Activated CD4-positive, alpha-beta T cell treated with anti-CD3 and anti-CD28 coated beads, Interleukin-2, amount 10 ng/mL, durations not matched to agents 24 days and 14 days (primary cell): ENCODE measurements around the gene SNX15. TPM values are rescaled to one million over a fixed set of nuclear protein-coding genes. Genes with fewer than 3 reads are reported as not detected.

Experiments
- DNase-seq: peaks from one replicate; pipeline ENCODE4 v3.0.0; 2022
- H3K27ac Mint-ChIP-seq: one replicate; pipeline ENCODE4 v1.8.0; 2022; ENCODE audit warnings: mild to moderate bottlenecking, mixed read lengths
- H3K27me3 Mint-ChIP-seq: one replicate; pipeline ENCODE4 v1.8.0; 2022; ENCODE audit warnings: mixed read lengths
- H3K36me3 Mint-ChIP-seq: one replicate; pipeline ENCODE4 v1.8.0; 2022; ENCODE audit warnings: low read depth, mild to moderate bottlenecking, mixed read lengths
- H3K4me1 Mint-ChIP-seq: one replicate; pipeline ENCODE4 v1.8.0; 2021; ENCODE audit warnings: mixed read lengths
- H3K4me3 Mint-ChIP-seq: one replicate; pipeline ENCODE4 v1.8.0; 2022; ENCODE audit warnings: mild to moderate bottlenecking, moderate library complexity, mixed read lengths
- H3K9me3 Mint-ChIP-seq: one replicate; pipeline ENCODE4 v1.8.0; 2021; ENCODE audit warnings: mixed read lengths
- intact Hi-C: fragments of 100-400 bp; cut with micrococcal nuclease; formaldehyde crosslinking; loops from one replicate; pipeline ENCODE4 v1.15.1; 2023
- total RNA-seq: library from RNA; stranded (reverse); gene quantifications from 2 replicates; pipeline ENCODE4 v1.2.3, GENCODE V29; 2022

Gene SNX15
- total RNA-seq, 1 donor from 2014 or later: 17.9 TPM

DNA sequence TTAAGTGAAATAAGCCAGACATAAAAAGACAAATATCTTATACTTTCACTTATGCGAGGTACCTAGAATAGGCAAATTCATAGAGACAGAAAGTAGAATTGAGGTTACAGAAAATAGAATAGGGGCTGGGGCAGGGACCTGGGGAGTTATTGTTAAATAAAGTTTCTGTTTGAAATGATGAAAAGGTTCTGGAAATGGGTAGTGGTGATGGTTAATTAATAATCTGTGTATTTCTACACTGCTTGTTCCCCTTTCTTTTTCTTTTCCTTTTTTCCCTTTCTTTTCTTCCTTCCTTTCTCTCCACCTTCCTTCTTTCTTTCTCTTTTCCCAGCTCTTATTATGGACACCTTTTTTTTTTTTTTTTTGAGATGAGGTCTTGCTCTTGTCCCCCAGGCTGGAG, 28.3 kb downstream of the SNX15 start:
- Mint-ChIP-seq H3K27ac (no peak overlapping the region), H3K27me3 (peaks cover 7% of the 10 kb centered on the region), H3K4me1 (peaks cover 16% of the 10 kb centered on the region), H3K36me3 (no peaks in the 10 kb centered on the region), H3K9me3 (no peaks in the 10 kb centered on the region), H3K4me3 (no peak overlapping the region)
- DNase-seq: no peak
- intact Hi-C loops: no loop called here

DNA sequence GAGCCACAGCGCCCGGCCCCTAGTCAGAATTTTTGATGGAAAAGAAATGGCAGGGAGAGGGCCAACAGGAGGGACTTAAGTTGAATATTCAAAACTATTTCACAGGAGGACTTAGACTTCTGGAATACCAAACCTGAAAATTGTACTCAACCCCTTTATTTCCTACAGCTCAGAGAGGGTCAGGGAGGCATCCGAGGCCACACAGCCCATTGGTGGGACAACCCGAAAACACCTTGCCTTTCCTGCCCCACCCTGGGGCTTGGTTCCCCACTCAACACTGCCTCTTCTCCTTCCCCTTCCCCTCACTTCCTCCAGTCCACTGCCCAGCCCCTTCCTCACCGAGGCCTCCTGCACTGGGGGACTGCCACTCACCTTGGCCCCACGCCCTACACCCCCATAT, 29.8 kb downstream of the SNX15 start:
- intact Hi-C loops: no loop called here
- Mint-ChIP-seq H3K27me3 (peaks cover 7% of the 10 kb centered on the region), H3K36me3 (no peaks in the 10 kb centered on the region), H3K4me3 (no peak overlapping the region), H3K9me3 (no peaks in the 10 kb centered on the region), H3K27ac (no peak overlapping the region), H3K4me1 (peaks cover 21% of the 10 kb centered on the region)
- DNase-seq: no peak

DNA sequence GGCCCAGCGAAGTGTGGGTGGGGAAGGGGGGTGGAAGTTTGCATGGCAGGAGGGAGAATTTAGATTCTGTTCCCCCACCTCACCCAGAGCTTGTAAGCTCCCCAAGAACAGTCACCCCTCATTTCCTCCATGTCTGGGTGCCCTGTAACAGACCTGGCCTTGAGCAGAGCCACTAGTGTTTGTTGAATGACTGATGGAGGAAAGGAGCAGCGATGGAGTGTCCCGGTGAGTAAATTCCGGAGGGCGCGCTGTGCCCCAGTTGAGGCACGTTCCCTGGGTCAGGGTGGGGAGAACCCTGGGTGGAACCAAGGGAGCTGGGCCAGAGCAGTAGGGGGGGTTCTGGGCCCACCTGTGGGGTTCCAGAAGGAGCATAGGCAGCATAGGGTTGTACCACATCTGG, 30.3 kb downstream of the SNX15 start:
- DNase-seq: no peak
- peaks cover 7% of the 10 kb centered on the region for H3K27me3 Mint-ChIP-seq
- no peak overlapping the region for H3K4me3 Mint-ChIP-seq
- no peak overlapping the region for H3K27ac Mint-ChIP-seq
- H3K4me1 Mint-ChIP-seq: peaks cover 21% of the 10 kb centered on the region
- H3K36me3 Mint-ChIP-seq: no peaks in the 10 kb centered on the region
- no peaks in the 10 kb centered on the region for H3K9me3 Mint-ChIP-seq
- intact Hi-C loops: no loop called here

DNA sequence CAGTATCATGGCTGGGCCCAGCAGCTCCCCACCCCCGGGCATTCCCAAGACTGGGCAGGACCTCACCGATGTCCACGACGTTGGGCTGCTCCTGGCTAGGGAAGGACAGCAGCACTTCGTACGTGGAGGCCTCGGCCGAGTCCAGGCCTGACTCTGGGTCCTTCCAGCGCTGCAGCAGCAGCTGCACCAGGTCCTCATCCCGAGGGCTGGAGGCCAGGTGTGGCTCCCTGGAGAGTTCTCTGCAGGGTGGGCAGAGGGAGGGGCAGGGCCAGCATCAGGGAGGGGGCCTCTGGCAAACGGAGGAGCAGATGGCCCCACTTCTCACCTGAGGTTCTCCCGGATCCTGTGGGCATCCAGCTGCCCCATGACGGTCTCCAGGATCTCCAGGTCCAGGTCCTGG, 30.8 kb downstream of the SNX15 start:
- no peak for DNase-seq
- H3K36me3 Mint-ChIP-seq: no peaks in the 10 kb centered on the region
- H3K27ac Mint-ChIP-seq: no peak overlapping the region
- H3K4me1 Mint-ChIP-seq: peaks cover 21% of the 10 kb centered on the region
- H3K27me3 Mint-ChIP-seq: peaks cover 7% of the 10 kb centered on the region
- intact Hi-C loops: no loop called here
- no peak overlapping the region for H3K4me3 Mint-ChIP-seq
- no peaks in the 10 kb centered on the region for H3K9me3 Mint-ChIP-seq

DNA sequence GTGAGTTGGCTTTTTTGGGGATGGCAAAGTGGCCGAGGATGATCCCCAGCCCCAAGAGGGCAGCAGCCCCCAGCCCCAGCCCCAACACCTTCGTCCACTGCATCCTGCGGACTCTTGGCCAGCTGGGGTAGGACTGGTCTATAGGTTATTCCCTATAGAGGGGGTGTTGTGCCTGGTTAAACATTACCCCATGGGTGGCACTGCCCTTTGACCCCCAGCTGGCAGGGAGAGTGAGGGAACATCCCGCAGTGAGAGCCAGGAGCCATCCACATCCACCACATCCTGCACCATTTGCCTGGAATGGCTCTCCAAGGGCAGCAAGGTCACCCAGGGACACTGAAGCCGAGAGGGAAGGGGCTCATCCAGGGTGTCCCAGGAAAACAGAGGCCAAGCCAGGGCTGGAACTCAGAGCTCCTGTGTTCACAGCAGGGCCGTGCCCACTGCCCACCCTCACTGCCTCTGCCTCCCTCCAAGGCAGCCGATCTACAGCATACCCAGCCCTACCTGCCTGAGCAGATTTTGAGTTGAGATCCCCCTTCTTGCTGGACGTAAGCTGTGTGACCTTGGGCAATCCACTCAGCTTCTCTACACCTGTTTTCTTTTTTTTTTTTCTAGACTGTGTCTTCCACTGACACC, 31.3 kb downstream of the SNX15 start, which contains the start of gene NAALADL1:
TSS of gene NAALADL1 (minus strand) at position 135 of the 636 bp plus-strand sequence. CDS start at position 103, 32 bp downstream.
- no peak within 1 kb of the TSS for H3K27ac Mint-ChIP-seq
- DNase-seq: no peak
- peaks cover 7% of the 10 kb centered on the region for H3K27me3 Mint-ChIP-seq
- H3K9me3 Mint-ChIP-seq: no peaks in the 10 kb centered on the region
- no peak within 1 kb of the TSS for H3K4me3 Mint-ChIP-seq
- intact Hi-C loops: no loop called here
- no peaks in the 10 kb centered on the region for H3K36me3 Mint-ChIP-seq
- H3K4me1 Mint-ChIP-seq: peaks cover 21% of the 10 kb centered on the region

DNA sequence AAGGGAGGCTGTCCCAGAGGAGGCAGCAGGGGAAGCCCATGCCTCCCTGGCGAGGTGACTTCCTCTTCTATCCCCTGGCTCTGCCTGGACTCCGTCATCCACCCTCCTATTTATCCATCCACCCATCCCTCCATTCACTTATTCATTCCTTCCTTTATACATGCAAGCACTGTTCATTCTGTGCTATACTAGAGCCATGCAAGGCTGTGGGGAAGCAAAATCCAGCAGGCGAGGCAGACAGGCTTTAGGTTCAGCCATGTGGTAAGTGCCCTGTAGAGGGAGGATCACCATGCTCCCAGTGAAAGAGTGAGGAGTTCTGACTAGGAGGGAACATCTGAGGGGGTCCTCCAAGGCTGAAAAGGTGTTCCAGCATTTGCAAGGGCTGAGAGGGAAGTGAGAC, 32.3 kb downstream of the SNX15 start:
- Mint-ChIP-seq H3K36me3 (no peaks in the 10 kb centered on the region), H3K27me3 (no peaks in the 10 kb centered on the region), H3K27ac (peak overlapping the region; percentile 29), H3K4me3 (no peak overlapping the region), H3K9me3 (no peaks in the 10 kb centered on the region), H3K4me1 (peaks cover 13% of the 10 kb centered on the region)
- intact Hi-C loops: no loop called here
- no peak for DNase-seq

DNA sequence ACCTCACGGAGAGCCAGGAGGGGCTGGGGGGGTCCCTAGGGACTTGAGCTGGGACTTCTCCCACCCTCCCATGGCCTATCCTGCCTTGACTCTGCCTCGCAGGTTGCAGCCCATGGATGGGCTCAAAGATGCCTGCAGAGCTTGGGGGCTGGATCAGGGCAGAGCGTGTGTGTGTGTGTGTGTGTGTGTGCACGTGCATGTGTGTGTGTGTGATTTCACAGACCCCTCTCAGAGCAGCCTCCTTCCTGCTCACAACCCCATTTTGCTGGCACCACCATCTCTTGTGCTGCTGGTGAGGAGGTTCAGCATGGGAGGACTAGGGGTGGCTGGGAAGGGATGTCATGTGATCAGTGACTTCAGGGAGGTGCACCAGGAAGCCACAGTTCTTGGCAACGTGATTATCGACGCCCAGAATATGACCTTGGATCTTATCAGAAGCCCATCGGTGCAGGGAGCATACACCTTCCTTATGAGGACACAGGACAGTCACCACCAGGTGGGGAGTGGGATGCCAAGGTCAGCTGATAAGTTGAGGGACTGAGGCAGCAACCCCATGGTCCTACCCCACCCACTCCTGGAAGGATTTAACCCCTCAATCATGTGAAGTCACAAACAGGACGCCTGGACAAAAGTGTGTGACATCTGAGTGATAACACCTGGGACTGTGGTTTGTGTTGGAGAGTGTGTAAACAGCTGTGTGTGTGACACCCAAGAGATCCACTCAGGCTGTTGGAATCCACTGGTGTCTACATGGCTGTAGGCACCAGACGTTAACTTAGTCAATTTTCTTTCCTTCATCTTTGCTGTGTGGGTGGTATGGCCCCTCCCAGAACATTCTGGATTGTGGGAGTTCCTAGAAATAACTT, 33.0 kb downstream of the SNX15 start:
- no peaks in the 10 kb centered on the region for H3K27me3 Mint-ChIP-seq
- DNase-seq: no peak
- H3K27ac Mint-ChIP-seq: no peak overlapping the region
- no peaks in the 10 kb centered on the region for H3K9me3 Mint-ChIP-seq
- intact Hi-C loops: no loop called here
- H3K4me1 Mint-ChIP-seq: peaks cover 11% of the 10 kb centered on the region
- no peak overlapping the region for H3K4me3 Mint-ChIP-seq
- H3K36me3 Mint-ChIP-seq: no peaks in the 10 kb centered on the region

DNA sequence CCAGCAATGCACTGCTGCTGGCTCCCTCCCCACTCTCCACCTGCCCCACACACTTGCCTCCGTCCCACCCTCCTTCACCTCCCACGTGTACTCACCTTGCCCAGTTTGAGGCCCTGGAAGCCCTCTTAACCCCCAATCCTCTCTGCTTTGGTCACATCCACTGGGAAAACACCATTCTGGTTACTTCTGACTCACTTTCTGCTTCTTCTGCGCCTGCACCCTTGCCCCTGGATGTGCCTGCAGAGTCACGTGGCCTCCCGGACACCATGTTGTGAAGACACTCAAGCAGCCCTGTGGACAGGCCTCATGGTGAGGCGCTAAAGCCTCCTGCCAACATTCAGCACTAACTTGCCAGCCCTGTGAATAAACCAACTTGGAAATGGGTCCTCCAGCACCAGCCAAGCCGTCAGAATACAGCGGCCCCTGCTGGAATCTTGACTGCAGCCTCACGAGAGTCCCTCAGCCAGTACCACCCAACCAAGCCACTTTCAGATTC, 33.7 kb downstream of the SNX15 start:
- H3K4me1 Mint-ChIP-seq: peaks cover 11% of the 10 kb centered on the region
- no peak for DNase-seq
- no peak overlapping the region for H3K4me3 Mint-ChIP-seq
- H3K27me3 Mint-ChIP-seq: no peaks in the 10 kb centered on the region
- intact Hi-C loops: no loop called here
- no peaks in the 10 kb centered on the region for H3K9me3 Mint-ChIP-seq
- H3K27ac Mint-ChIP-seq: no peak overlapping the region
- H3K36me3 Mint-ChIP-seq: no peaks in the 10 kb centered on the region

DNA sequence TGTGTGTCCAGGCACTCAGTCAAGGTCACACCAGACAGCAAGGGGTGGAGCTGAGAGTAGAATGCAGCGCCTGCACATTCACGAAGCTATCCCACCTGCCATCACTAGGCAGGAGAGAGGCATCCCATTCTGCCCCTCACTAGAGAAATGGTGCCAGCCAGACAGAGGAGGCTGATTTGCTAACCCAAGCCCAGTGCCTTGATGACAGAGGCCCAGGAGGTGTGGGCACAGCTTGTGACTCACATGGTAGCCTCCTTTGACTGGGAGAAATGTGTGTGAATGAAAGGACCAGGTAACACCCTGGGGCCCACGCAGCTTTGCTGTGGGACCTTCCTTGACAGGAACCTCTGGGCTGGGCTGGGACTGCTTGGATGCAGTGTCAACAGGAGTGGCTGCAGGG, 36.3 kb downstream of the SNX15 start:
- no peak for DNase-seq
- Mint-ChIP-seq H3K27ac (no peak overlapping the region), H3K4me3 (no peak overlapping the region), H3K9me3 (no peaks in the 10 kb centered on the region), H3K4me1 (peaks cover 11% of the 10 kb centered on the region), H3K36me3 (no peaks in the 10 kb centered on the region), H3K27me3 (no peaks in the 10 kb centered on the region)
- intact Hi-C loops: no loop called here

DNA sequence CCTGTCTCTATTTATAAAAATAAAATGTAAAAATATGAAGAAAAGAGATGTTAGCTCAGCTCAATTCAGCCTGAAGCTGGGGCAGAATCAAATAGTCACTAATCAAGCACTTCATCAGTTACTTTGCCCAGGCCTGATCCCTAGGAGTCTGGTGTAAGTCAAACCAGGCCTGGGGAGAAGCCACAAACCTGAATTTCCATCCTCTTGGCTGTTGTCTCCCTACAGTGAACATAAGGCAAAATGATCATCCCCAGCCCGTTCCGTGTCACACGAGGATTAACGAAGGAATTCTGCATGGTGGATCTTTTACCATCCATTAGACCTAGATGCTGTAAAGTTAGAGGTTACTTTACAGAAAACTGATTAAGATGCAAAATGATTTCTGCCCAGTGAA, 37.6 kb downstream of the SNX15 start:
- no peaks in the 10 kb centered on the region for H3K36me3 Mint-ChIP-seq
- intact Hi-C loops: no loop called here
- H3K4me1 Mint-ChIP-seq: peaks cover 11% of the 10 kb centered on the region
- H3K27ac Mint-ChIP-seq: no peak overlapping the region
- no peak overlapping the region for H3K4me3 Mint-ChIP-seq
- DNase-seq: no peak
- H3K27me3 Mint-ChIP-seq: no peaks in the 10 kb centered on the region
- no peaks in the 10 kb centered on the region for H3K9me3 Mint-ChIP-seq

DNA sequence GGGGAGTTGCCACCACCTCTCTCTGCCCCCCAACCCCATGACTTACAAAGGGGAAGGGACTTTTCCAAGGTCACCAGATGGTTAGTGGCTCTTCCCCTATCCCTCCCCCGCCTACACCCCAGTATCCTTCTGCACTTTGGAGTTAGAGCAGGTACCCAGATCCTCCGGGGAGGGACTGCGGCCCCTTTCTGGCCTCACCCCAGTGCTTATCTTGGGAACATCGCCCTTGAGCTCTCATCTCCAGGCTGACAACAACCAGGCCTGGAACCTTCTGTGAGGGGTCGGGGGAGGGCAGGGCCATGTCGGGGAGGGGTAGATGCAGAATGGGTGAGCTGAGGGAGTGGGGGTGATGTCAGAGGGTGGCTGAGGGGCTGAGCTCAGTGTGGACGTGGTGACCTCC, 38.6 kb downstream of the SNX15 start:
- intact Hi-C loops: no loop called here
- Mint-ChIP-seq H3K36me3 (no peaks in the 10 kb centered on the region), H3K4me1 (peaks cover 3% of the 10 kb centered on the region), H3K9me3 (no peaks in the 10 kb centered on the region), H3K27me3 (no peaks in the 10 kb centered on the region), H3K4me3 (no peak overlapping the region), H3K27ac (no peak overlapping the region)
- no peak for DNase-seq

DNA sequence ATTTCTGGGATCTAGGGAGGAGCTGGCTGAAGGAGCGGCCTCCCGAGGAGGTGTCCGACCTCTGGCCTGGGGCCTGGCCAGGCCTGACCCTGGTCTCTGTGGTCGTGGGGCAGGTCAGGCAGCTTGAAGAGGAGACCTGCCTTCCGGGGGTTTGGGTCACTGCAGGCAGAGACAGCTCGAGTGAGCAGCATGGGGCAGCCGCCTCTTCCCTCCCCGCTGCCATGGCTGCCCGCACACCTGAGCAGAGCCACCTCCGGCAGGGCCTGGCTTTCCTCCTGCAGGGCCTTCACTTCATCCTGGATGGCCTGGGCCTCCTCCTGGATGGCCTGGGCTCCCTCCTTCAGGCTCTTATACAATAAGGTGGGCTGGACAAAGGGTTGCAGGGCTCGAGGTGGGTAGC, 39.1 kb downstream of the SNX15 start:
- Mint-ChIP-seq H3K27me3 (no peaks in the 10 kb centered on the region), H3K4me3 (no peak overlapping the region), H3K36me3 (no peaks in the 10 kb centered on the region), H3K27ac (no peak overlapping the region), H3K9me3 (no peaks in the 10 kb centered on the region), H3K4me1 (no peaks in the 10 kb centered on the region)
- DNase-seq: no peak
- intact Hi-C loops: no loop called here

DNA sequence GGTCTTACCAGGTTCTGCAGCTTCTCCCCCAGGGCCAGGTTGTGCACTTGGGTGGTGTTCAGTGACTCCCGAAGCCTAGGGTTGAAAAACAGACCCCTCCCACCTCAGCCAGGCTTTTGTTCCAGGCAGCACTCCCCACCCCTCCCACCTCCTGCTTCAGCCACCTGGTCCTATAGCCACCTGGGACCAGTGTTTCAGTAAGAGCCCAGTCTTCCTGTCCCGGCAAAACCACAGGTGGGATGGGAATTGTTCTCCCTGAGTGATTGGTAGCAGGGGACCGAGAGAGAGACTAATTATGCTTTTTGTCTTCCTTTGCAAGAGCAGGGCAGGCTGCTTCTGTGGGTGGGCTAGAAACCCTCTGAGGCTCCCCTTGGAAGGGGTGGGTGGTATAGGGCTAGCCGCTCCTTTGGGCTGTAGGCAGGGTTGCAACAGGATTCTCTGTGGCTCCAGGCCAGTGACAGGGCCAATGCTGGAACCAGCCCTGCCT, 39.6 kb downstream of the SNX15 start:
- H3K27ac Mint-ChIP-seq: no peak overlapping the region
- no peaks in the 10 kb centered on the region for H3K4me1 Mint-ChIP-seq
- no peaks in the 10 kb centered on the region for H3K36me3 Mint-ChIP-seq
- no peak overlapping the region for H3K4me3 Mint-ChIP-seq
- no peaks in the 10 kb centered on the region for H3K27me3 Mint-ChIP-seq
- intact Hi-C loops: no loop called here
- H3K9me3 Mint-ChIP-seq: no peaks in the 10 kb centered on the region
- no peak for DNase-seq

DNA sequence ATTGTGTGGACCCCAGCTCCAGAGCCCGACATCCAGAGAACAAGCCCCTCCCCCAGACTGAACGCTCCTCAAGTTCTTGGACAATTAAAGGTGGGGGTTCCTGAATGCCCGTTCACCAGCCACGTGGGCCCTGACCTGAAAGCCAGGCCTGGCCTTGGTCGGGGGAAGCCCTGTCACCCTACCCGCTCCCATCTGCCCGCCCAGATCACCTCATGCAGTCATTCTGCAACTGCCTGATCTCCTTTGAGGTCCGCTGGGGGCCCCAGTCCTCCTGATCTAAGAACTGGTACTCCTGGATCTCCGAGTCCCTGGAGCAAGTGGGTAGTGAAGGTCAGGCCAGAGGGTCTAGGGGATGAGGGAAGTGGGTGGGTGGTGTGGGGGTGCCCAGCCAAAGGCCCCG, 40.2 kb downstream of the SNX15 start:
- H3K9me3 Mint-ChIP-seq: no peaks in the 10 kb centered on the region
- intact Hi-C loops: no loop called here
- no peak overlapping the region for H3K4me3 Mint-ChIP-seq
- no peaks in the 10 kb centered on the region for H3K27me3 Mint-ChIP-seq
- DNase-seq: no peak
- no peaks in the 10 kb centered on the region for H3K36me3 Mint-ChIP-seq
- no peaks in the 10 kb centered on the region for H3K4me1 Mint-ChIP-seq
- no peak overlapping the region for H3K27ac Mint-ChIP-seq
